HEK293 (cell line): ENCODE measurements around the gene SLC25A31.

ENCODE experiments used
- BCL11A ChIP-seq: fragments of 450-650 bp; formaldehyde crosslinking; IDR thresholded peaks from 2 replicates; pipeline ENCODE4 v1.5.1; 2016; ENCODE audit warnings: low read depth, missing biosample characterization, missing genetic modification characterization
- GFI1B ChIP-seq: fragments of 450-650 bp; formaldehyde crosslinking; IDR thresholded peaks from 2 replicates; pipeline ENCODE4 v1.5.1; 2016; ENCODE audit warnings: missing biosample characterization, missing genetic modification characterization
- HOXC10 ChIP-seq: sonication (generic); formaldehyde crosslinking; IDR thresholded peaks from 2 replicates; pipeline ENCODE4 v1.8.1; 2023; ENCODE audit warnings: mild to moderate bottlenecking, missing genetic modification reagents
- KLF1 ChIP-seq: fragments of 450-650 bp; formaldehyde crosslinking; IDR thresholded peaks from 2 replicates; pipeline ENCODE4 v1.5.1; 2016; ENCODE audit warnings: missing biosample characterization, missing genetic modification characterization
- KLF16 ChIP-seq: fragments of 450-650 bp; formaldehyde crosslinking; IDR thresholded peaks from 2 replicates; pipeline ENCODE4 v1.5.1; 2017; ENCODE audit warnings: missing biosample characterization, missing genetic modification characterization
- MZF1 ChIP-seq: fragments of 450-650 bp; formaldehyde crosslinking; IDR thresholded peaks from 2 replicates; pipeline ENCODE4 v1.5.1; 2017; ENCODE audit warnings: missing biosample characterization, missing genetic modification characterization, borderline replicate concordance
- OVOL3 ChIP-seq: fragments of 450-650 bp; formaldehyde crosslinking; IDR thresholded peaks from 2 replicates; pipeline ENCODE4 v1.5.1; 2016; ENCODE audit warnings: missing biosample characterization, missing genetic modification characterization
- PRDM2 ChIP-seq: fragments of 450-650 bp; formaldehyde crosslinking; IDR thresholded peaks from 2 replicates; pipeline ENCODE4 v1.5.1; 2016; ENCODE audit warnings: missing biosample characterization, missing genetic modification characterization, borderline replicate concordance
- REPIN1 ChIP-seq: fragments of 450-650 bp; formaldehyde crosslinking; IDR thresholded peaks from 2 replicates; pipeline ENCODE4 v1.5.1; 2017; ENCODE audit warnings: missing biosample characterization, missing genetic modification characterization, low read depth
- ZBTB17 ChIP-seq: fragments of 450-650 bp; formaldehyde crosslinking; IDR thresholded peaks from 2 replicates; pipeline ENCODE4 v1.5.1; 2016; ENCODE audit warnings: missing biosample characterization, missing genetic modification characterization
- ZBTB48 ChIP-seq: fragments of 450-650 bp; formaldehyde crosslinking; IDR thresholded peaks from 2 replicates; pipeline ENCODE4 v1.5.1; 2016; ENCODE audit warnings: missing biosample characterization, missing genetic modification characterization
- ZBTB8A ChIP-seq: fragments of 450-650 bp; formaldehyde crosslinking; IDR thresholded peaks from 2 replicates; pipeline ENCODE4 v1.5.1; 2016; ENCODE audit warnings: missing biosample characterization, missing genetic modification characterization
- ZEB2 ChIP-seq: fragments of 450-650 bp; formaldehyde crosslinking; IDR thresholded peaks from 2 replicates; pipeline ENCODE4 v1.5.1; 2016; ENCODE audit warnings: missing biosample characterization, missing genetic modification characterization
- ZNF10 ChIP-seq: fragments of 450-650 bp; formaldehyde crosslinking; IDR thresholded peaks from 2 replicates; pipeline ENCODE4 v1.5.1; 2017; ENCODE audit warnings: missing biosample characterization, missing genetic modification characterization
- ZNF114 ChIP-seq: fragments of 450-650 bp; formaldehyde crosslinking; IDR thresholded peaks from 2 replicates; pipeline ENCODE4 v1.5.0; 2017; ENCODE audit warnings: missing biosample characterization, missing genetic modification characterization
- ZNF169 ChIP-seq: fragments of 450-650 bp; formaldehyde crosslinking; IDR thresholded peaks from 2 replicates; pipeline ENCODE4 v1.5.1; 2016; ENCODE audit warnings: missing biosample characterization, missing genetic modification characterization
- ZNF211 ChIP-seq: fragments of 450-650 bp; formaldehyde crosslinking; IDR thresholded peaks from 2 replicates; pipeline ENCODE4 v1.5.1; 2016; ENCODE audit warnings: low read depth, missing biosample characterization, missing genetic modification characterization
- ZNF221 ChIP-seq: fragments of 450-650 bp; formaldehyde crosslinking; IDR thresholded peaks from 2 replicates; pipeline ENCODE4 v1.5.1; 2017; ENCODE audit warnings: missing biosample characterization, missing genetic modification characterization, borderline replicate concordance
- ZNF223 ChIP-seq: fragments of 450-650 bp; formaldehyde crosslinking; IDR thresholded peaks from 2 replicates; pipeline ENCODE4 v1.5.1; 2016; ENCODE audit warnings: missing biosample characterization, missing genetic modification characterization
- ZNF280D ChIP-seq: fragments of 450-650 bp; formaldehyde crosslinking; IDR thresholded peaks from 2 replicates; pipeline ENCODE4 v1.5.1; 2016; ENCODE audit warnings: missing biosample characterization, missing genetic modification characterization
- ZNF37A ChIP-seq: fragments of 450-650 bp; IDR thresholded peaks from 2 replicates; pipeline ENCODE4 v1.5.1; 2018; ENCODE audit warnings: missing biosample characterization, missing genetic modification characterization
- ZNF423 ChIP-seq: fragments of 450-650 bp; formaldehyde crosslinking; IDR thresholded peaks from 2 replicates; pipeline ENCODE4 v1.5.1; 2016; ENCODE audit warnings: missing biosample characterization, missing genetic modification characterization
- ZNF433 ChIP-seq: fragments of 450-650 bp; formaldehyde crosslinking; IDR thresholded peaks from 2 replicates; pipeline ENCODE4 v1.5.1; 2016; ENCODE audit warnings: missing biosample characterization, missing genetic modification characterization, low read depth
- ZNF473 ChIP-seq: fragments of 450-650 bp; formaldehyde crosslinking; IDR thresholded peaks from 2 replicates; pipeline ENCODE4 v1.5.1; 2017; ENCODE audit warnings: missing biosample characterization, missing genetic modification characterization
- ZNF555 ChIP-seq: fragments of 450-650 bp; formaldehyde crosslinking; conservative IDR thresholded peaks from 2 replicates; pipeline ENCODE4 v1.5.1; 2017; ENCODE audit warnings: missing biosample characterization, mild to moderate bottlenecking, missing genetic modification characterization, inconsistent platforms
- ZNF621 ChIP-seq: fragments of 450-650 bp; formaldehyde crosslinking; IDR thresholded peaks from 2 replicates; pipeline ENCODE4 v1.5.1; 2017; ENCODE audit warnings: missing biosample characterization, missing genetic modification characterization
- ZNF639 ChIP-seq: fragments of 450-650 bp; formaldehyde crosslinking; IDR thresholded peaks from 2 replicates; pipeline ENCODE4 v1.5.1; 2016; ENCODE audit warnings: missing biosample characterization, missing genetic modification characterization
- ZNF654 ChIP-seq: fragments of 450-650 bp; formaldehyde crosslinking; IDR thresholded peaks from 2 replicates; pipeline ENCODE4 v1.5.1; 2016; ENCODE audit warnings: low read depth, missing biosample characterization, missing genetic modification characterization
- ZNF658 ChIP-seq: fragments of 450-650 bp; formaldehyde crosslinking; IDR thresholded peaks from 2 replicates; pipeline ENCODE4; 2016; ENCODE audit warnings: missing biosample characterization, missing genetic modification characterization
- ZNF791 ChIP-seq: fragments of 450-650 bp; formaldehyde crosslinking; IDR thresholded peaks from 2 replicates; pipeline ENCODE4 v1.5.1; 2016; ENCODE audit warnings: missing biosample characterization, missing genetic modification characterization
- ZNF830 ChIP-seq: fragments of 450-650 bp; IDR thresholded peaks from 2 replicates; pipeline ENCODE4 v1.5.0; 2018; ENCODE audit warnings: missing biosample characterization, missing genetic modification characterization, low read depth, mild to moderate bottlenecking, moderate library complexity

The SLC25A31 gene

GRCh38 chr4:127782275-127783025 lies 52.2 kb downstream of the SLC25A31 start, which contains the start of gene HSPA4L (continued):
- TF ChIP-seq ZNF639 (tag by site-specific recombination) (no peak), MZF1 (tag by site-specific recombination) (0 out of 2 replicates have a peak, but pooled peaks have one; percentile 17), PRDM2 (no peak), ZNF830 (tag by site-specific recombination) (no peak), ZNF433 (tag by site-specific recombination) (no peak), ZBTB8A (tag by site-specific recombination) (no peak), ZNF621 (no peak), ZNF37A (tag by site-specific recombination) (no peak), ZNF114 (tag by site-specific recombination) (no peak), REPIN1 (no peak), BCL11A (tag by site-specific recombination) (no peak), HOXC10 (CRISPR knock-in tag) (no peak), ZNF169 (tag by site-specific recombination) (no peak), ZNF555 (tag by site-specific recombination) (no peak), ZNF473 (no peak), KLF16 (no peak), ZNF211 (no peak), ZNF658 (tag by site-specific recombination) (no peak), OVOL3 (tag by site-specific recombination) (no peak), KLF1 (tag by site-specific recombination) (no peak), ZNF280D (tag by site-specific recombination) (no peak), ZNF223 (tag by site-specific recombination) (peak; percentile 68; the same call in 1 of the 2 replicates), ZNF10 (tag by site-specific recombination) (peak; percentile 49; the same call in 1 of the 2 replicates), ZBTB48 (tag by site-specific recombination) (peak; percentile 89), ZNF654 (no peak), ZNF423 (tag by site-specific recombination) (no peak), GFI1B (tag by site-specific recombination) (no peak), ZNF221 (no peak), ZBTB17 (peak; percentile 71; the same call in 1 of the 2 replicates), ZNF791 (tag by site-specific recombination) (no peak), ZEB2 (tag by site-specific recombination) (peak; percentile 51; the same call in 1 of the 2 replicates)
